Neural progenitor cell (in vitro differentiated cells): ENCODE measurements around the gene AHNAK2.

Experiments
- EZH2phosphoT487 ChIP-seq: fragments of 200-600 bp; sonication (generic); IDR thresholded peaks from 2 replicates; pipeline ENCODE4 v1.6.1; 2017; ENCODE audit warnings: antibody characterized with exemption
- TF ChIP-seq, protein P1 (sequence below): fragments of 200-600 bp; sonication (generic); IDR thresholded peaks from 2 replicates; pipeline ENCODE4 v1.5.1; 2017; ENCODE audit warnings: antibody characterized with exemption, mild to moderate bottlenecking

DNA sequence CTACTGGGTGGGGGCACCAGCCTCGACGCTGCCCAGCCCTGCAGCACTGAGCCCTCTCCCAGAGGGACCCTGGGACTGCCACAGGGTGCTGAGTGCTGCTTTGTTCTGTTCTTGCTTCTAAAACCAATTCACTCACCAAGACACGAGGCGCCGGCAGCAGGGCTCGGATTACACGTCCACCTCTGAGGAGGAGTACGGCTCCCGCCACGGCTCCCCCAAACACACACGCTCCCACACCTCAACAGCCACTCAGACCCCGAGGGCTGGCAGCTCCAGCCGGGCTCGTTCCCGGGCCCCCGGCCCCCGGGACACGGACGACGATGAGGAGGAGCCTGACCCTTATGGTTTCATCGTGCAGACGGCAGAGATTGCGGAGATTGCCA is 88.8 kb downstream of the AHNAK2 start:
- TF ChIP-seq, protein P1, sequence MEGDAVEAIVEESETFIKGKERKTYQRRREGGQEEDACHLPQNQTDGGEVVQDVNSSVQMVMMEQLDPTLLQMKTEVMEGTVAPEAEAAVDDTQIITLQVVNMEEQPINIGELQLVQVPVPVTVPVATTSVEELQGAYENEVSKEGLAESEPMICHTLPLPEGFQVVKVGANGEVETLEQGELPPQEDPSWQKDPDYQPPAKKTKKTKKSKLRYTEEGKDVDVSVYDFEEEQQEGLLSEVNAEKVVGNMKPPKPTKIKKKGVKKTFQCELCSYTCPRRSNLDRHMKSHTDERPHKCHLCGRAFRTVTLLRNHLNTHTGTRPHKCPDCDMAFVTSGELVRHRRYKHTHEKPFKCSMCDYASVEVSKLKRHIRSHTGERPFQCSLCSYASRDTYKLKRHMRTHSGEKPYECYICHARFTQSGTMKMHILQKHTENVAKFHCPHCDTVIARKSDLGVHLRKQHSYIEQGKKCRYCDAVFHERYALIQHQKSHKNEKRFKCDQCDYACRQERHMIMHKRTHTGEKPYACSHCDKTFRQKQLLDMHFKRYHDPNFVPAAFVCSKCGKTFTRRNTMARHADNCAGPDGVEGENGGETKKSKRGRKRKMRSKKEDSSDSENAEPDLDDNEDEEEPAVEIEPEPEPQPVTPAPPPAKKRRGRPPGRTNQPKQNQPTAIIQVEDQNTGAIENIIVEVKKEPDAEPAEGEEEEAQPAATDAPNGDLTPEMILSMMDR = no peak
- TF ChIP-seq EZH2phosphoT487 = no peak
